HG02759 (cell line): ENCODE measurements around the gene PADI2.
A peak's percentile ranks its signal among the peaks of the same experiment; 100 is the strongest.

Experiments used
- ATAC-seq: cut with Tn5 transposase; IDR thresholded peaks from one replicate; pipeline ENCODE4 v1.9.1; 2021; ENCODE audit warnings: mild to moderate bottlenecking, moderate library complexity; ENCODE audit not compliant: unreplicated experiment

PADI2 gene

GRCh38 chr1:17059391-17060305, 59.6 kb downstream of the PADI2 start:
- no peak for ATAC-seq

GRCh38 chr1:17056551-17056950, 62.7 kb downstream of the PADI2 start:
- ATAC-seq: no peak

GRCh38 chr1:17055801-17056200, 63.5 kb downstream of the PADI2 start:
- no peak for ATAC-seq

GRCh38 chr1:17053685-17054410, 65.4 kb downstream of the PADI2 start, which contains the start of gene SDHB:
Gene SDHB (minus strand): TSS chr1:17054032. CDS start chr1:17054019, 13 bp downstream.
- ATAC-seq: peak; percentile 99

- ATAC-seq: no peak
Observed at GRCh38 chr1:17053086-17053684, 66.1 kb downstream of the PADI2 start.

- no peak for ATAC-seq
Observed at GRCh38 chr1:17052641-17053040, 66.6 kb downstream of the PADI2 start.

- no peak for ATAC-seq
Observed at GRCh38 chr1:17052038-17052437, 67.2 kb downstream of the PADI2 start.

- no peak for ATAC-seq
Observed at GRCh38 chr1:17047924-17048323, 71.3 kb downstream of the PADI2 start.

- ATAC-seq: no peak
Observed at GRCh38 chr1:17046334-17046657, 73.0 kb downstream of the PADI2 start.

GRCh38 chr1:17045634-17046333, 73.5 kb downstream of the PADI2 start:
- ATAC-seq: no peak

GRCh38 chr1:17045150-17045549, 74.1 kb downstream of the PADI2 start:
- no peak for ATAC-seq

GRCh38 chr1:17043676-17044075, 75.6 kb downstream of the PADI2 start:
- ATAC-seq: no peak

- ATAC-seq: no peak
Observed at GRCh38 chr1:17040135-17040534, 79.1 kb downstream of the PADI2 start.

GRCh38 chr1:17039522-17039921, 79.7 kb downstream of the PADI2 start:
- ATAC-seq: no peak

GRCh38 chr1:17033481-17033880, 85.8 kb downstream of the PADI2 start:
- ATAC-seq: no peak

GRCh38 chr1:17032741-17033140, 86.5 kb downstream of the PADI2 start:
- ATAC-seq: no peak

- ATAC-seq: no peak
Observed at GRCh38 chr1:17031436-17031835, 87.8 kb downstream of the PADI2 start.

GRCh38 chr1:17030206-17030605, 89.0 kb downstream of the PADI2 start:
- ATAC-seq: no peak

GRCh38 chr1:17028662-17029188, 90.5 kb downstream of the PADI2 start:
- no peak for ATAC-seq

GRCh38 chr1:17027900-17028299, 91.4 kb downstream of the PADI2 start:
- ATAC-seq: no peak

GRCh38 chr1:17027403-17027802, 91.8 kb downstream of the PADI2 start:
- no peak for ATAC-seq
